ENCODE data around the gene SEC22A.

DNA sequence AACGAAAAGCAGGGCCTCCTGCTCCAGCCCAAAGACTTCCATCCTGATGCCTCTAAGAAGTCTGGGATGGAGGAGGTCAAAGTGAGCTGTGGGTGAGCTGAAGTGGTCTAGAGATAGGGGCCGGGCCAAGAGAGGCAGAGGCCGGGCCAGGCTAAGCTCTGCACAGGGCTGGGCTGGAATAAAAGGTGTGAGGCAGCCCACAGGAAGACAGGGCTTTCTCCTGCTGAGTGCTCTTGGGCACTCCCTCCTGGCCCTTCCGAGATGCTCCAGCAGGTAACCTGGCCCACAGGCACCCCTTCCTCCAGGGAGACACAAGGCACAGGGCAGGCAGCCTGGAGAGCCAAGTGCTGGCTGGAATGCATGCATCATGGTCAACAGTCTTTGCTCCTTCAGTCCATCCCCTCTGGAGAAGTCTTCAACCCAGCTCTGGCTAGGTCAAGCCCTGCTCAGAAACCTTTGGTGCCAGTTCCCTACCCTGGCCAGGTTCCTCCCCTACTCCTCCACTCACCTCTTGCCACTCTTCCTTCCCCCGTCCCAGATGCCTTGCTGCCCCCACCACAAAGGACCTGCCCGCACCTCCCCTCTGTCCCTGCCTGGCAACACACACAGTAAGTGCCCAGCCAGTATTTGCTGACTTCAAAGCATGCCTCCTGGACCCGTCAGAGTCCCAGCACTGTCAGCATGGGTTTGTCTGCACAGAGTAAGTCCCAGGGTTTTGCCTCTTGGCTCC lies 93.6 kb downstream of the SEC22A start:
- TF ChIP-seq CTCF (IDR thresholded peaks at IDR 0.05) (no peak), POLR2A (IDR thresholded peaks at IDR 0.05) (no peak)
